Nephron progenitor cell (in vitro differentiated cells): Measurements from ENCODE around the gene MORN3.
A peak's percentile ranks its signal among the peaks of the same experiment; 100 is the strongest.

Experiments
- DNase-seq: peaks from one replicate; pipeline ENCODE4 v3.0.0; 2021
- H3K27ac Mint-ChIP-seq: 2 replicates; pipeline ENCODE4 v1.8.0; 2021; ENCODE audit warnings: mild to moderate bottlenecking, moderate library complexity, mixed read lengths
- H3K27me3 Mint-ChIP-seq: 2 replicates; pipeline ENCODE4 v1.8.0; 2021; ENCODE audit warnings: mild to moderate bottlenecking, low read depth, mixed read lengths; ENCODE audit not compliant: poor library complexity
- H3K36me3 Mint-ChIP-seq: 2 replicates; pipeline ENCODE4 v1.8.0; 2021; ENCODE audit warnings: low read depth, mixed read lengths
- H3K4me1 Mint-ChIP-seq: 2 replicates; pipeline ENCODE4 v1.8.0; 2021; ENCODE audit warnings: mixed read lengths
- H3K4me3 Mint-ChIP-seq: 2 replicates; pipeline ENCODE4 v1.8.0; 2021; ENCODE audit warnings: mild to moderate bottlenecking, moderate library complexity, mixed read lengths
- H3K9me3 Mint-ChIP-seq: 2 replicates; pipeline ENCODE4 v1.8.0; 2021; ENCODE audit warnings: mild to moderate bottlenecking, moderate library complexity, mixed read lengths
- CTCF ChIP-seq: fragments of 200-600 bp; sonication (generic); IDR thresholded peaks from 2 replicates; pipeline ENCODE4 v1.5.0; 2021; ENCODE audit warnings: antibody characterized with exemption

The MORN3 gene

DNA sequence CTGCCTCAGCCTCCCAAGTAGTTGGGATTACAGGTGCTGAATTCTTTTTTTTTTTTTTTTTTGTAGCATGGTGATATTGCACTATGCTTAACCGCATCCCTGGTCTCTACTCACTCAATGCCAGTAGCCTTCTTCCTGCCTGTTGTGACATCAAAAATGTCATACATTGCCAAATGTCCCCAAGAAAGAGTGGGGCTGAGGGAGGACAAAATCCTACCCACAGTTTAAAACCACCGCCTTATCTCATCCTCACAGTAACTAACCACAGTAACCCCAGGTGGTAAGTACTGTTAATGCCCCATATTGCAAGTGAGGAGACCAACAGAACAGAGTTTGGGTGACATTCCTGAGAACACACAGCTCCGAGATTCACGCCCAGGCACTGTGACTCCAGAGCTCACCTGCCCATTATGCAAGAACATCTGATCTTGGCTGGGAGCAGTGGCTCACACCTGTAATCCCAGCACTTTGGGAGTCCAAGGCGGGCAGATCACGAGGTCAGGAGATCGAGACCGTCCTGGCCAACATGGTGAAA, 19.6 kb downstream of the MORN3 start:
- Mint-ChIP-seq H3K27ac (peak overlapping the region; percentile 42), H3K36me3 (peaks cover 10% of the 10 kb centered on the region), H3K27me3 (no peaks in the 10 kb centered on the region), H3K9me3 (no peaks in the 10 kb centered on the region), H3K4me1 (peaks cover 27% of the 10 kb centered on the region), H3K4me3 (no peak overlapping the region)
- no peak for TF ChIP-seq CTCF
- DNase-seq: no peak

DNA sequence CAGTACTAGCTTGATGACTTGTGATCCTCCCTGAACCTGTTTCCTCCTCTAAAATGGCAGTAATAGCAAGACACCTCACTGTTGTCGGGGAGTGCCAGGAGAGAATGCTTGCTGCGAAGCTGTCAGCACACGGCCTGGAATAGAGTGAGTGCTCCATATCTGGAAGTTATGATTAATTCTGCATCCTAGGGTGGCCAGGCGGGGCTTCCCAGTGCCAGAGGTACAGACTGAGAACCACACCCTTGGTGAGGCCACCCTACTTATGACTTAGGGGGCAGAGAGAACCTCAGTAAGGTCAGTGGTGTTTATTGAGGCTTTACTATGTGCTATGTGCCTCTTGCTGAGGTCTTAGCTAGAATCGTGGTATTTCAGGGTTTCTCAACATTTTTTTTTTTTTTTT, 20.1 kb downstream of the MORN3 start:
- no peak overlapping the region for H3K27ac Mint-ChIP-seq
- no peak overlapping the region for H3K4me3 Mint-ChIP-seq
- no peak for TF ChIP-seq CTCF
- no peak for DNase-seq
- peaks cover 15% of the 10 kb centered on the region for H3K36me3 Mint-ChIP-seq
- H3K27me3 Mint-ChIP-seq: no peaks in the 10 kb centered on the region
- H3K4me1 Mint-ChIP-seq: peaks cover 27% of the 10 kb centered on the region
- H3K9me3 Mint-ChIP-seq: no peaks in the 10 kb centered on the region

GRCh38 chr12:121648458-121649028, 20.9 kb downstream of the MORN3 start:
- H3K27ac Mint-ChIP-seq: no peak overlapping the region
- peaks cover 27% of the 10 kb centered on the region for H3K4me1 Mint-ChIP-seq
- peaks cover 15% of the 10 kb centered on the region for H3K36me3 Mint-ChIP-seq
- no peak overlapping the region for H3K4me3 Mint-ChIP-seq
- no peaks in the 10 kb centered on the region for H3K9me3 Mint-ChIP-seq
- no peak for DNase-seq
- no peaks in the 10 kb centered on the region for H3K27me3 Mint-ChIP-seq
- TF ChIP-seq CTCF: no peak

DNA sequence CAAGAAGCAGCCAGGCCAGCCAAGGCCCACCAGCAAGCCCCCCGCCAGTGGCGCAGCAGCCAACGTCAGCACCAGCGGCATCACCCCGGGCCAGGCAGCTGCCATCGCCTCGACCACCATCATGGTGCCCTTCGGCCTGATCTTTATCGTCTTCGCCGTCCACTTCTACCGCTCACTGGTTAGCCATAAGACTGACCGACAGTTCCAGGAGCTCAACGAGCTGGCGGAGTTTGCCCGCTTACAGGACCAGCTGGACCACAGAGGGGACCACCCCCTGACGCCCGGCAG, 28.2 kb downstream of the MORN3 start:
- no peaks in the 10 kb centered on the region for H3K9me3 Mint-ChIP-seq
- no peak overlapping the region for H3K4me3 Mint-ChIP-seq
- peaks cover 15% of the 10 kb centered on the region for H3K36me3 Mint-ChIP-seq
- H3K4me1 Mint-ChIP-seq: peaks cover 12% of the 10 kb centered on the region
- H3K27ac Mint-ChIP-seq: no peak overlapping the region
- TF ChIP-seq CTCF: no peak
- DNase-seq: no peak
- H3K27me3 Mint-ChIP-seq: no peaks in the 10 kb centered on the region

- H3K4me1 Mint-ChIP-seq: peaks cover 21% of the 10 kb centered on the region
- DNase-seq: no peak
- no peaks in the 10 kb centered on the region for H3K27me3 Mint-ChIP-seq
- H3K36me3 Mint-ChIP-seq: peaks cover 18% of the 10 kb centered on the region
- H3K9me3 Mint-ChIP-seq: peaks cover 3% of the 10 kb centered on the region
- TF ChIP-seq CTCF: no peak
- H3K27ac Mint-ChIP-seq: peak overlapping the region; percentile 85
- H3K4me3 Mint-ChIP-seq: no peak overlapping the region
Observed at GRCh38 chr12:121638298-121639202, 30.9 kb downstream of the MORN3 start.
